Endothelial cell of umbilical vein (primary cell): ENCODE measurements around the gene IRF5. TPM values are rescaled to one million over a fixed set of nuclear protein-coding genes. Genes with fewer than 3 reads are reported as not detected.

Experiments
- BruUV-seq: library from RNA; stranded (reverse); fragments of 400-500 nt; replicated peaks from 2 replicates; lab custom pipeline; 2021; lab: Mats Ljungman, UMichigan
- CTCF ChIA-PET: fragments of 300-600, 350-600 bp; sonication (Branson Sonifier 250); formaldehyde crosslinking; loops from one replicate; lab custom pipeline; 2021; ENCODE audit warnings: antibody characterized with exemption, inconsistent platforms; lab: Charles Lee
- POLR2A ChIA-PET: fragments of 300-600, 350-600 bp; sonication (Branson Sonifier 250); formaldehyde crosslinking; loops from one replicate; lab custom pipeline; 2021; ENCODE audit warnings: antibody characterized with exemption, inconsistent platforms; lab: Charles Lee
- DNase-seq: peaks from one replicate; pipeline ENCODE4 v3.0.0-alpha.2; 2011; ENCODE audit warnings: low read depth, low spot score
- FAIRE-seq: peaks from 2 replicates; lab custom pipeline; 2011; peaks lifted over from hg19 to GRCh38; lab: Jason Lieb, UNC
- H2AFZ ChIP-seq: 2 replicates; pipeline ENCODE4 v1.6.0; 2012; ENCODE audit warnings: low read depth, low read length, control low read depth, inconsistent platforms
- H3K27ac ChIP-seq: 2 replicates; pipeline ENCODE4 v1.5.1; 2011; ENCODE audit warnings: low read depth, mild to moderate bottlenecking, control low read depth, low read length, moderate library complexity; ENCODE audit not compliant: insufficient read depth
- H3K27me3 ChIP-seq, 2 experiments: 2 replicates each; pipeline versions ENCODE4 v1.6.0 to v1.6.1; 2011; ENCODE audit warnings: low read length in 2 of 2, mixed read lengths in 1 of 2; ENCODE audit not compliant: control insufficient read depth in 2 of 2, insufficient read depth in 2 of 2
- H3K36me3 ChIP-seq, 2 experiments: 2 replicates in 1 of 2; 3 replicates in 1 of 2; pipeline ENCODE4 v1.5.1; 2011; ENCODE audit warnings: low read length in 2 of 2, mild to moderate bottlenecking in 1 of 2, moderate library complexity in 1 of 2; ENCODE audit not compliant: control insufficient read depth in 2 of 2, insufficient read depth in 2 of 2; ENCODE audit errors: extremely low read depth in 1 of 2
- H3K4me1 ChIP-seq: 3 replicates; pipeline ENCODE4 v1.5.1; 2011; ENCODE audit warnings: mild to moderate bottlenecking, low read length; ENCODE audit not compliant: control insufficient read depth, insufficient read depth; ENCODE audit errors: extremely low read depth
- H3K4me2 ChIP-seq: 2 replicates; pipeline ENCODE4 v1.6.1; 2011; ENCODE audit warnings: low read length, control low read depth, mixed read lengths; ENCODE audit not compliant: insufficient read depth
- H3K4me3 ChIP-seq, 3 experiments: fragments of 200-600 bp in 1 of 3; sonication (generic), shearing (Covaris generic) in 1 of 3; replicated peaks in 1 of 3; 2 replicates each; pipeline ENCODE4 v1.5.1; 2011 to 2016; ENCODE audit warnings: control low read depth in 3 of 3, low read length in 3 of 3, mild to moderate bottlenecking in 2 of 3, inconsistent platforms in 1 of 3, low read depth in 1 of 3, moderate library complexity in 1 of 3; ENCODE audit not compliant: insufficient read depth in 1 of 3
- H3K79me2 ChIP-seq: 2 replicates; pipeline ENCODE4 v1.6.0; 2012; ENCODE audit warnings: low read length, inconsistent platforms; ENCODE audit not compliant: control insufficient read depth, insufficient read depth
- H3K9ac ChIP-seq: replicated peaks from 2 replicates; pipeline ENCODE3; 2011; ENCODE audit warnings: low read length, control low read depth; ENCODE audit not compliant: insufficient read depth; ENCODE audit errors: extremely low read depth
- H3K9me1 ChIP-seq: replicated peaks from 3 replicates; pipeline ENCODE4 v1.6.0; 2011; ENCODE audit warnings: mild to moderate bottlenecking, low read length; ENCODE audit not compliant: control insufficient read depth, insufficient read depth; ENCODE audit errors: extremely low read depth
- H3K9me3 ChIP-seq: replicated peaks from 2 replicates; pipeline ENCODE4 v1.5.1; 2012; ENCODE audit warnings: low read length, inconsistent platforms; ENCODE audit not compliant: control insufficient read depth, insufficient read depth
- H4K20me1 ChIP-seq: replicated peaks from 2 replicates; pipeline ENCODE3; 2011; ENCODE audit warnings: mild to moderate bottlenecking, low read length; ENCODE audit not compliant: control insufficient read depth, insufficient read depth; ENCODE audit errors: extremely low read depth
- FOS ChIP-seq: IDR thresholded peaks from 2 replicates; pipeline ENCODE4 v1.6.1; 2011; ENCODE audit warnings: mild to moderate bottlenecking, low read length, moderate library complexity, borderline replicate concordance; ENCODE audit not compliant: insufficient read depth
- MYC ChIP-seq: IDR thresholded peaks from one replicate; pipeline ENCODE4 v1.6.1; 2011; ENCODE audit warnings: mild to moderate bottlenecking, low read depth, low read length
- POLR2A ChIP-seq: IDR thresholded peaks from 2 replicates; pipeline ENCODE4 v1.6.1; 2012; ENCODE audit warnings: low read depth, mild to moderate bottlenecking, control low read depth, low read length
- POLR2AphosphoS5 ChIP-seq: IDR thresholded peaks from 2 replicates; pipeline ENCODE4 v1.6.1; 2012; ENCODE audit warnings: low read depth, mild to moderate bottlenecking, control low read depth, low read length, moderate library complexity; ENCODE audit not compliant: insufficient read depth
- dilution Hi-C: fragments of 300-500 bp; cut with MboI; formaldehyde crosslinking; loops from one replicate; pipeline ENCODE4 v1.15.0; 2019; ENCODE audit warnings: low sequenced_read_pairs; ENCODE audit not compliant: extremely low pct_ligation_motif_present
- intact Hi-C: fragments of 100-400 bp; cut with micrococcal nuclease; formaldehyde crosslinking; loops from one replicate; pipeline ENCODE4 v1.10.0; 2022
- polyA plus RNA-seq, 4 experiments: library from polyadenylated mRNA; depleted of rRNA in 3 of 4; stranded (reverse) in 3 of 4; unstranded in 1 of 4; fragments of >200 nt; gene quantifications; 2 replicates each; pipeline versions ENCODE4 v1.2.1 to v1.2.3, GENCODE V29; 2011 to 2012; ENCODE audit warnings: missing spikeins in 1 of 4
- total RNA-seq: library from RNA; stranded (reverse); gene quantifications from 2 replicates; pipeline ENCODE4 v1.2.3, GENCODE V29; 2021
- TF ChIP-seq, protein P1 (sequence below): IDR thresholded peaks from 2 replicates; pipeline ENCODE4 v1.6.1; 2011; ENCODE audit not compliant: insufficient read depth, insufficient read length
- TF ChIP-seq, protein P2 (sequence below), 2 donors: IDR thresholded peaks; 1 replicate in 1 of 2; 2 replicates in 1 of 2; pipeline ENCODE4 v1.5.1; 2011; ENCODE audit warnings: low read length in 2 of 2, mild to moderate bottlenecking in 2 of 2, moderate library complexity in 2 of 2, control low read depth in 1 of 2, inconsistent platforms in 1 of 2, low read depth in 1 of 2; ENCODE audit not compliant: insufficient read depth in 1 of 2; ENCODE audit errors: extremely low read depth in 1 of 2

IRF5 gene
- total and polyA plus RNA-seq, 2 donors (not counting 3 experiments of a cell fraction or from before 2014, with no cell fraction given), result 0.31 to 0.36 TPM

DNA sequence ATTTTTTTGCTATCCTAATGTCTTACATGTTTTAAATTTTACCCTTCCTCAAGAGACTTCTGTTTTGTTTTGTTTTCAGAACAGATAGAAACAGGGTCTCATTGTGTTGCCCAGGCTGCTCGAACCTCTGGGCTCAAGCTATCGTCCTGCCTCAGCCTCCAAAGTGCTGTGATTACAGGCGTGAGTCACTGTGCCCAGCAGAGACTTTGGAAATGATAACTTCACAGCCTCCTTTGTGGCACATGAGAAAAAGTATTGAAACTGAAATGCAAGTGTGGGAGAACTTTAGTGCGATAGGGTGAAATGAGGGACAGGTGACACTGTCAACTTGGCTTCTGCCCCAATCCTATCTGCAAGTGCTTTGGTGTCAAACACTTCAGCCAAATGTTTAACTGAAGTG, 21.6 kb downstream of the IRF5 start:
- FAIRE-seq (no peak), DNase-seq (no peak)
- H4K20me1 ChIP-seq, result no peaks in the 10 kb centered on the region
- CTCF ChIA-PET, result interaction anchor here (1.0 to 1.9 kb wide), 4 partner anchors 9 to 132 kb away, joined by 3 to 5 read pairs (median 3); no protein-coding TSS in a partner anchor
- no peak overlapping the region for H3K4me3 ChIP-seq
- H3K79me2 ChIP-seq, result no peaks in the 10 kb centered on the region
- BruUV-seq, result no TSS peak
- no peaks in the 10 kb centered on the region for H3K27me3 ChIP-seq
- dilution Hi-C loops (no loop called here), intact Hi-C loops (no loop called here)
- H3K4me2 ChIP-seq, result no peak overlapping the region
- no peak overlapping the region for H3K9ac ChIP-seq
- H3K4me1 ChIP-seq, result no peaks in the 10 kb centered on the region
- H3K9me3 ChIP-seq, result no peaks in the 10 kb centered on the region
- no peak overlapping the region for H2AFZ ChIP-seq
- H3K36me3 ChIP-seq, result peaks cover 7 to 21% of the 10 kb centered on the region in 2 experiments
- TF ChIP-seq POLR2AphosphoS5 (no peak), MYC (no peak), FOS (no peak), POLR2A (no peak)
- TF ChIP-seq, protein P1, sequence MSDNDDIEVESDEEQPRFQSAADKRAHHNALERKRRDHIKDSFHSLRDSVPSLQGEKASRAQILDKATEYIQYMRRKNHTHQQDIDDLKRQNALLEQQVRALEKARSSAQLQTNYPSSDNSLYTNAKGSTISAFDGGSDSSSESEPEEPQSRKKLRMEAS, result no peak
- TF ChIP-seq, protein P2, sequence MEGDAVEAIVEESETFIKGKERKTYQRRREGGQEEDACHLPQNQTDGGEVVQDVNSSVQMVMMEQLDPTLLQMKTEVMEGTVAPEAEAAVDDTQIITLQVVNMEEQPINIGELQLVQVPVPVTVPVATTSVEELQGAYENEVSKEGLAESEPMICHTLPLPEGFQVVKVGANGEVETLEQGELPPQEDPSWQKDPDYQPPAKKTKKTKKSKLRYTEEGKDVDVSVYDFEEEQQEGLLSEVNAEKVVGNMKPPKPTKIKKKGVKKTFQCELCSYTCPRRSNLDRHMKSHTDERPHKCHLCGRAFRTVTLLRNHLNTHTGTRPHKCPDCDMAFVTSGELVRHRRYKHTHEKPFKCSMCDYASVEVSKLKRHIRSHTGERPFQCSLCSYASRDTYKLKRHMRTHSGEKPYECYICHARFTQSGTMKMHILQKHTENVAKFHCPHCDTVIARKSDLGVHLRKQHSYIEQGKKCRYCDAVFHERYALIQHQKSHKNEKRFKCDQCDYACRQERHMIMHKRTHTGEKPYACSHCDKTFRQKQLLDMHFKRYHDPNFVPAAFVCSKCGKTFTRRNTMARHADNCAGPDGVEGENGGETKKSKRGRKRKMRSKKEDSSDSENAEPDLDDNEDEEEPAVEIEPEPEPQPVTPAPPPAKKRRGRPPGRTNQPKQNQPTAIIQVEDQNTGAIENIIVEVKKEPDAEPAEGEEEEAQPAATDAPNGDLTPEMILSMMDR (IDR thresholded peaks at IDR 0.05; ENCODE audit: extremely low read depth in 1 of 2, insufficient read depth in 1 of 2, low read depth in 1 of 2, low read length in 2 of 2), result no peak
- H3K9me1 ChIP-seq, result no peaks in the 10 kb centered on the region
- H3K27ac ChIP-seq, result no peak overlapping the region
- POLR2A ChIA-PET, result interaction anchor here (0.6 kb wide), 1 partner anchor 120 kb away, joined by 4 read pairs; no protein-coding TSS in a partner anchor
